Stimulated activated CD4-positive, alpha-beta T cell treated with anti-CD3 and anti-CD28 coated beads, TNF-alpha, amount 100 ng/mL, for 4 hours (primary cell): ENCODE results near the gene SFI1.
"Not testable (repeated sequence)": the region's sequence is repeated elsewhere in the genome, so short reads cannot be mapped to it uniquely, and the experiment has no call there.

Experiments used
- DNase-seq, 3 experiments: peaks; one replicate each; pipeline ENCODE4 v3.0.0-alpha.2; 2020; ENCODE audit warnings: low read depth in 3 of 3

SFI1 gene

GRCh38 chr22:31492151-31492550, 4.2 kb upstream of the SFI1 start:
- no peak for DNase-seq

GRCh38 chr22:31493355-31493754, 3.0 kb upstream of the SFI1 start:
- DNase-seq, result not testable (repeated sequence)

GRCh38 chr22:31495343-31495742, 993 bp upstream of the SFI1 start:
- DNase-seq, result no peak

- DNase-seq, result peak in 2 of 3 experiments; percentile 13 to 20
Observed at GRCh38 chr22:31496735-31497146, 405 bp downstream of the SFI1 start.

GRCh38 chr22:31497148-31497938, 1.0 kb downstream of the SFI1 start:
- no peak for DNase-seq

GRCh38 chr22:31501738-31502137, 5.4 kb downstream of the SFI1 start:
- DNase-seq, result no peak

GRCh38 chr22:31503211-31503964, 7.1 kb downstream of the SFI1 start:
- DNase-seq, result no peak

- DNase-seq, result no peak
Observed at GRCh38 chr22:31504282-31504681, 7.9 kb downstream of the SFI1 start.

- not testable (repeated sequence) for DNase-seq
Observed at GRCh38 chr22:31507517-31507916, 11.2 kb downstream of the SFI1 start.

- no peak for DNase-seq
Observed at GRCh38 chr22:31508536-31508935, 12.2 kb downstream of the SFI1 start.

GRCh38 chr22:31509061-31509762, 12.9 kb downstream of the SFI1 start:
- no peak for DNase-seq

- no peak for DNase-seq
Observed at GRCh38 chr22:31520051-31520450, 23.7 kb downstream of the SFI1 start.

GRCh38 chr22:31524132-31524531, 27.8 kb downstream of the SFI1 start:
- not testable (repeated sequence) for DNase-seq

GRCh38 chr22:31526270-31526669, 29.9 kb downstream of the SFI1 start:
- DNase-seq, result no peak

- DNase-seq, result no peak
Observed at GRCh38 chr22:31530823-31531195, 34.5 kb downstream of the SFI1 start.

GRCh38 chr22:31532060-31532459, 35.7 kb downstream of the SFI1 start:
- DNase-seq, result no peak

- no peak for DNase-seq
Observed at GRCh38 chr22:31533374-31533773, 37.0 kb downstream of the SFI1 start.

- no peak for DNase-seq
Observed at GRCh38 chr22:31537019-31537535, 40.7 kb downstream of the SFI1 start.

GRCh38 chr22:31538815-31539214, 42.5 kb downstream of the SFI1 start:
- DNase-seq, result no peak

GRCh38 chr22:31540166-31540565, 43.8 kb downstream of the SFI1 start:
- not testable (repeated sequence) for DNase-seq

- no peak for DNase-seq
Observed at GRCh38 chr22:31540966-31541365, 44.6 kb downstream of the SFI1 start.
